Stimulated activated CD4-positive, alpha-beta T cell treated with anti-CD3 and anti-CD28 coated beads, Interleukin-12 subunit alpha, Interleukin-12 subunit beta, amount 100 ng/mL, for 24 hours (primary cell): ENCODE data around the gene FAM43B.

Experiments used
- DNase-seq, 2 experiments: peaks; one replicate each; pipeline ENCODE4 v3.0.0-alpha.2; 2020; ENCODE audit warnings: low read depth in 2 of 2

Gene FAM43B

GRCh38 chr1:20551161-20551560 is 1.2 kb upstream of the FAM43B start:
- DNase-seq = no peak

- DNase-seq = no peak
Measured at GRCh38 chr1:20552728-20553445, 514 bp downstream of the FAM43B start.

GRCh38 chr1:20555025-20555757 is 2.8 kb downstream of the FAM43B start:
- DNase-seq = no peak

GRCh38 chr1:20555758-20556120 is 3.4 kb downstream of the FAM43B start:
- DNase-seq = no peak

GRCh38 chr1:20558191-20558590 is 5.8 kb downstream of the FAM43B start:
- DNase-seq = no peak

GRCh38 chr1:20560966-20561365 is 8.6 kb downstream of the FAM43B start:
- no peak for DNase-seq

GRCh38 chr1:20565234-20565633 is 12.9 kb downstream of the FAM43B start:
- DNase-seq = no peak

- DNase-seq = no peak
Measured at GRCh38 chr1:20569523-20570098, 17.2 kb downstream of the FAM43B start.

- DNase-seq = no peak
Measured at GRCh38 chr1:20571427-20571826, 19.1 kb downstream of the FAM43B start.

- no peak for DNase-seq
Measured at GRCh38 chr1:20573987-20574386, 21.6 kb downstream of the FAM43B start.

- DNase-seq = peak; percentile 33 to 79
Measured at GRCh38 chr1:20574686-20575540, 22.5 kb downstream of the FAM43B start.

- no peak for DNase-seq
Measured at GRCh38 chr1:20575541-20576336, 23.4 kb downstream of the FAM43B start.

- no peak for DNase-seq
Measured at GRCh38 chr1:20578062-20578461, 25.7 kb downstream of the FAM43B start.

- no peak for DNase-seq
Measured at GRCh38 chr1:20578721-20579395, 26.5 kb downstream of the FAM43B start.

GRCh38 chr1:20584890-20585289 is 32.5 kb downstream of the FAM43B start:
- DNase-seq = no peak

- DNase-seq = no peak
Measured at GRCh38 chr1:20586953-20587660, 34.7 kb downstream of the FAM43B start.

- DNase-seq = no peak
Measured at GRCh38 chr1:20587661-20588053, 35.3 kb downstream of the FAM43B start.

- no peak for DNase-seq
Measured at GRCh38 chr1:20588634-20589225, 36.4 kb downstream of the FAM43B start, which contains the start of gene CDA. Gene CDA, plus strand, starts transcription at chr1:20589097. Its CDS starts 33 bp downstream, at chr1:20589130.
